NB4 (cell line): ENCODE results near the gene PANX1.

Experiments used
- DNase-seq: peaks from one replicate; pipeline ENCODE4 v3.0.0; 2010; ENCODE audit warnings: low read depth
- H3K4me3 ChIP-seq: one replicate; pipeline ENCODE4 v1.5.1; 2011; ENCODE audit warnings: mild to moderate bottlenecking, low read depth, low read length, moderate library complexity
- MYC ChIP-seq: IDR thresholded peaks from 2 replicates; pipeline ENCODE4 v1.6.1; 2011; ENCODE audit warnings: low read depth, low read length
- POLR2A ChIP-seq: IDR thresholded peaks from 2 replicates; pipeline ENCODE4 v1.6.1; 2011; ENCODE audit warnings: mild to moderate bottlenecking; ENCODE audit not compliant: insufficient read length; ENCODE audit errors: extremely low read depth
- TF ChIP-seq, protein P1 (sequence below): IDR thresholded peaks from one replicate; pipeline ENCODE4 v1.5.1; 2012; ENCODE audit warnings: low read depth, low read length
- TF ChIP-seq, protein P2 (sequence below): IDR thresholded peaks from 2 replicates; pipeline ENCODE4 v1.6.1; 2011; ENCODE audit warnings: low read depth, low read length

Gene PANX1

DNA sequence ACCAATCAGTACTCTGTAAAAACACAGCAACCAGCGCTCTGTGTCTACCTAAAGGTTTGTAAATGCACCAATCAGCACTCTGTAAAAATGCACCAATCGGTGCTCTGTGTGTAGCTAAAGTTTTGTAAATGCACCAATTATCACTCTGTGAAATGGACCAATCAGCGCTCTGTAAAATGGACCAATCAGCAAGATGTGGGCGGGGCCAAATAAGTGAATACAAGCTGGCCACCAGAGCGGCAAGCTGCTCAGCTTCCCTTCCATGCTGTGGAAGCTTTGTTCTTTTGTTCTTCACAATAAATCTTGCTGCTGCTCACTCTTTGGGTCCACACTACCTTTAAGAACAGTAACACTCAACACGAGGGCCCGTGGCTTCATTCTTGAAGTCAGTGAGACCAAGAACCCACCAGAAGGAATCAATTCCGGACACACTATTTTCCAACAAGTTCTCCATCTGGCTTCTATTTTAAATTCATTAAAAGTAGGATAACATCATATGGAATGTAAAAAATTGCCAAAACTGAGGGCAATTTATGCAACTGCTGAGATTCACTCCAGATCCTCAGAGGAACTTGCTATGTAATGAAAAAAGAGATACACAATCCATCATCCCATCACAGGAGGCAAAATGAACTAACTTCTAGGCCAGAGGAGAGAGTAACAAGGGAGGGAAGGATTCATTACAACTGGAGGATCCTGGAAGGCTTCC lies 3.1 kb upstream of the PANX1 start:
- TF ChIP-seq MYC (no peak), POLR2A (no peak)
- TF ChIP-seq, protein P1, sequence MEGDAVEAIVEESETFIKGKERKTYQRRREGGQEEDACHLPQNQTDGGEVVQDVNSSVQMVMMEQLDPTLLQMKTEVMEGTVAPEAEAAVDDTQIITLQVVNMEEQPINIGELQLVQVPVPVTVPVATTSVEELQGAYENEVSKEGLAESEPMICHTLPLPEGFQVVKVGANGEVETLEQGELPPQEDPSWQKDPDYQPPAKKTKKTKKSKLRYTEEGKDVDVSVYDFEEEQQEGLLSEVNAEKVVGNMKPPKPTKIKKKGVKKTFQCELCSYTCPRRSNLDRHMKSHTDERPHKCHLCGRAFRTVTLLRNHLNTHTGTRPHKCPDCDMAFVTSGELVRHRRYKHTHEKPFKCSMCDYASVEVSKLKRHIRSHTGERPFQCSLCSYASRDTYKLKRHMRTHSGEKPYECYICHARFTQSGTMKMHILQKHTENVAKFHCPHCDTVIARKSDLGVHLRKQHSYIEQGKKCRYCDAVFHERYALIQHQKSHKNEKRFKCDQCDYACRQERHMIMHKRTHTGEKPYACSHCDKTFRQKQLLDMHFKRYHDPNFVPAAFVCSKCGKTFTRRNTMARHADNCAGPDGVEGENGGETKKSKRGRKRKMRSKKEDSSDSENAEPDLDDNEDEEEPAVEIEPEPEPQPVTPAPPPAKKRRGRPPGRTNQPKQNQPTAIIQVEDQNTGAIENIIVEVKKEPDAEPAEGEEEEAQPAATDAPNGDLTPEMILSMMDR = no peak
- TF ChIP-seq, protein P2, sequence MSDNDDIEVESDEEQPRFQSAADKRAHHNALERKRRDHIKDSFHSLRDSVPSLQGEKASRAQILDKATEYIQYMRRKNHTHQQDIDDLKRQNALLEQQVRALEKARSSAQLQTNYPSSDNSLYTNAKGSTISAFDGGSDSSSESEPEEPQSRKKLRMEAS = no peak
- DNase-seq = no peak
- no peak overlapping the region for H3K4me3 ChIP-seq

DNA sequence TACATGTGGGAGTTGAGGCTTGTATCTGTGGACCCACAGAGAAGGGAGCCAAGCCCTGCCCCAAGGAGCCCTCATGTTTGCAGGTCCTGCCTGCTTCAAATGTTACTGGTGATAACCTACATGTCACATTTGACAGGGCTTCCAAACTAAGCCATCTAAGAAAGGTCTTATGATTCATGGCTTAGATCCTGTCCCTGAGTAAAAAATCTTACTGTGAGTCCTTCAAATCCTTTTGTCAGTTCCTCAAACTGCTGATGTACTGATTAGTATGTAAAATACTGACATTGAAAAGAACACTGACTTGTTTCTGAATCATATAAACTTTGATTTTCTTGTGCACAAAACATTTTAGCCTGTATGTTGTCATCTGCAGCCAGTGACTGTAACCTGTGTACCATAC lies 1.0 kb upstream of the PANX1 start:
- peak overlapping the region; percentile 78 for H3K4me3 ChIP-seq
- DNase-seq = peak; percentile 25
- no peak for TF ChIP-seq MYC
- TF ChIP-seq, protein P1 = no peak
- no peak for TF ChIP-seq POLR2A

DNA sequence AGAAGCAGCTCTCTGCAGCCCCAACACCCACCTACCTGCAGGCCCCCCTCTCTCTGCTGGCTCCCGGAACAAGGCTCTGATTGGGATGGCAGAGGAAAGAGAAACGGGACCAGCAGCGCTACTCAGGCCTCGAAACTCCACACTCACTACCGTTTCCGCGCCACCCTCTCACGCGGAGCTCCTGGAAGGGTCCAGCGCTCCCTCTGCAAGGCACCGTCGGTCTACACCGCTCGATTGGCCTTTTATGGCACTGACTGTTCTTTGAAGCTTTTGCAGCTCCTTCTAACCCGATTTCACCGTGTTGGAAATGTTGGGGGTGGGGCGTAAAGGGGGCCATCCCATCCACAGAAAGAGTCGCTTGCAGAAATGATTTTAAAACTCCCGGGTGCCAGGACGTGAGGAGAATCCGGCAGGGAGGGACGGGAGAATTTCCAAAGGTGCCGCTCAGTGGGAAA lies 323 bp upstream of the PANX1 start:
- no peak for DNase-seq
- TF ChIP-seq POLR2A (no peak), MYC (no peak)
- TF ChIP-seq, protein P1 = no peak
- TF ChIP-seq, protein P2 = no peak; the same call in 1 of the 2 replicates
- peak overlapping the region; percentile 78 for H3K4me3 ChIP-seq

DNA sequence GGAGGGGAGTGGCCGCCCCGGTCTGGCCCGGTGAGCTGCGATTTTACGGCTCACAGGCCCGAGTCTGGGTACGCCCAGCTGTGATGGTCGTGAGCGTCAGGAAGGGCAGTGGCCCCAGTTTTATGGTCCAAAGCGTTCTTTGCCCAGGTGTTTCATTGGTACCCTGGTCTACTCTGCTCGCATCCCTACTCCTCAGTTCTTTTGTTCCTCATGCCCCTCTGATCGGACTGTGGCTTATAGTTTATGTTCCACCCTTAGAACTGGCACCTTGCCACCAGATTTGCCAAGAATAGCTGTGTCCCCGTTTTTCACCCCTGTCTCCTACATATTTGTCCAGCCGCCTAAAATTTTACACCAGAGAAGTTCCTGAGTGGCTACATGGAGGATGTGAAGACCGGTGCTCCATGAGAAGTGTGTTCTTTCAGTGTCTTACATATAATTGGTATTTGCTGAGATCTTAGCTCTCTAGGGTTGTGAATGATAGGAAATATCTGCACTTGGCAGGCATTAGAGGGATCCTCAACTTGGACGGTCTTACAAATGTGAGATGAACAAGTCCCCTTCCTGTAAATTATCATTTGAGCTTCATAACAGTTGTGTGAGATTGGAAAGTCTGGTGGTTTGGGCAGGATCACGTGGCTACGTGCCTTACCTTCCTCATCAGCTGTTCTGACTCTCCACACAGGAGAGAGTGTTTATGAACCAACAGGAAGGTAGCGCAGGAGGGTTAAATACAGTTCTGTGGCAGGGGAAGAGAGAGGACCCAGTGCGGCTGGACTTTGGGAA lies 1.1 kb downstream of the PANX1 start:
- no peak for DNase-seq
- TF ChIP-seq, protein P2 = no peak
- TF ChIP-seq, protein P1 = no peak
- TF ChIP-seq MYC = no peak
- no peak for TF ChIP-seq POLR2A
- H3K4me3 ChIP-seq = peak overlapping the region; percentile 78

DNA sequence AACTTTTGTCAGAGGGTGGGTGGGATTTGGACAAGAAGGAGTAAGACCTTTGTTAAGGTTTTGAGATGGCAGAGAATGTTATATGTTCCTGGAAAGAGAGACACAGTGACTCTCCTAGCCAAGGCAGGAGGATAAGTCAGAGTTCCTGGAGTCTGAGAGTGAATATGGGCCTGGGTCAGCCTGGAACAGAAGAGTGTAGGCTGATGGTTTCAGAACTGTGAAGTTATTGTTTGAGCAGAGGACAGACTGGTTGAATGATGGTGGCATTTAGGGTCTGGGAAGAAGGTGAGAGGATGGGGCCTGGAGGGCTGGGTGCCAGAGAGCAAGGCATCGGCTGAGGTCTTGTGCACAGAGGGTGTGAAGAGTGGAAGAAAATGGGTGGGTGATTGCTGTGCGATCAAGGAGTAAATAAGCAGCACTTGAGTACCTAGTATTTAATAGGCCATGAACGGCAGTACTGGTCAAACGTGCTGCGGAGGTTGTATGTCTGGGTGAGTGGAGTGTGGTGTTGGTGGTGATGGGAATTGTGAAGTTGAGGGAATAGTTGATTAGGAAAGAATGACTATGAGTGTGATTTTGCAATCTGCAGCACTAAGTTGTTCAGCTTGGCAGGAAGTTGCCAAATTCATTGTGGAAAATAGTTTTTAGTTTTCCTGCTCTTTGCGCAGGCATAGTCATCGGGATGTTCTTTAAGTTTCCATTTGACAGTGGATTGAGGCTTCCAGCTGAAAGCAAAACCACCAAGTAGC lies 1.8 kb downstream of the PANX1 start:
- TF ChIP-seq, protein P2 = no peak
- TF ChIP-seq POLR2A = no peak
- TF ChIP-seq, protein P1 = no peak
- TF ChIP-seq MYC = no peak
- DNase-seq = peak; percentile 47
- peak overlapping the region; percentile 22 for H3K4me3 ChIP-seq
